ENCODE results near the gene LRFN5.
"Not testable (repeated sequence)": the region's sequence is repeated elsewhere in the genome, so short reads cannot be mapped to it uniquely, and the experiment has no call there.

LRFN5 gene

DNA sequence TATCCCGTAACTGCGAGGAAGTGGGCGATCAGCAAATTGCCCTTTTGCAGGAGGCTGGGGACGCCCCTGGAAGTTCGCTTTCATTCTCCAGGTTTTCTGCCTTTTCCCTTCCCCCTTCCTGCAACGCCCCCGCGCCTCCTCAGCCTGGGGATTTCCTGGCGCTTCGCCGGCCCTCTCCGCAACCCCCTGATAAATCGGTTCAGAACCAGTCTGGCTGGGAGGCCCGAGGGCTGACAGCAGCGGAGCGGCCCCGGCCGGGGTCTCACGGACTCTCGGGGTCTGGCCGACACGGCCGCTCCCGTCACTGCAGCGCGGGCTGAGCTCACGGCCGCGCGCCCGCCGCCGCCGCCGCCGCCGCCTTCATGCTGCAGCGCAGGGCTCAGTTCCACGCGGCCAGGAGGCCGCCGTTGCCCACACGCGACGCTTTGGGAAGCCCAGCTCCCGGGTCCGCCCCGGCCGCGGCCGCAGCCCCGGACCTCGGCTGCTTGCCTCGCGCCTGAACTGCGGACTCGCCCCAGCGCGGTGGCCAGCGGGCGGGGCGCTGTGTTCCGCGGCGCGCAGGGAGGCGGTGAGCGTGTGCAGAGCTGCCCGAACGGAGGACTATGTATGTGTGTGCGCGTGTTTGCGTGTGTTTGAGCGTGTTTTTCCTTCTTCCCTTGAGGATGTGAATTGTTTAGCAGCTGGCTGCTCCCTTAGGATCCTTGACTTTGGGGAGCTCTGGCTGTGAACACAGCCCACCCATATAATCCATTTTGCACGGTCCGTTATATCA is at the start of gene LRFN5:
TSS of gene LRFN5 (plus strand) at position 345 of the 772 bp plus-strand sequence.
- DNase-seq: no peak

DNA sequence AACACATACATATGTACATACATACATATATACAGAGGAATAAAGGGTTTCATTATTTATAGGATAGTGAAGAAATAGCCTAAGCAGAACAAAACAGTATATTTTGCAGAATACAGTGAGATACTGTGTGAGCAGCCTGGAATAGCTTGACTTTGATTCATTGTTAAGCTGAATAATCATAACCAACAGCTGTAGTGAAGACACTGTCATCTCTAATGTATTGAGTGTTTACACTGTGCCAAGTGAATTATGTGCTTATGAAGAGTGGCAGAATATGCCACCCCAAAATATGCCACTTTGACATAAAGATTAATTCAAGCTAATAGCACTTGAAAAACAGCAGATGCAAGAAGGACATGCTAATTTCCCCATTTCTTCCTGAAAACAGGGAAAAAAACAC is 48.2 kb upstream of the LRFN5 start:
- no peak for DNase-seq

DNA sequence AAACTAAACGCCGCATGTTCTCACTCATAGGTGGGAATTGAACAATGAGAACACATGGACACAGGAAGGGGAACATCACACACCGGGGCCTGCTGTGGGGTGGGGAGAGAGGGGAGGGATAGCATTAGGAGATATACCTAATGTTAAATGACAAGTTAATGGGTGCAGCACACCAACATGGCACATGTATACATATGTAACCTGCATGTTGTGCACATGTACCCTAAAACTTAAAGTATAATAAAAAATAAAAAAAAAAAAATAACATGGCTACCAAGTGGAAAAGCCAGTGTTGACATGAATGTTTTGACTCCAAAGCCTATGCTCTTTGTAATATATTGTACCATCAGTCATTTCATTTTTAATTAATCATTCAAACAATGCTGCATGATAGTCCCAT is 39.8 kb upstream of the LRFN5 start:
- not testable (repeated sequence) for DNase-seq

DNA sequence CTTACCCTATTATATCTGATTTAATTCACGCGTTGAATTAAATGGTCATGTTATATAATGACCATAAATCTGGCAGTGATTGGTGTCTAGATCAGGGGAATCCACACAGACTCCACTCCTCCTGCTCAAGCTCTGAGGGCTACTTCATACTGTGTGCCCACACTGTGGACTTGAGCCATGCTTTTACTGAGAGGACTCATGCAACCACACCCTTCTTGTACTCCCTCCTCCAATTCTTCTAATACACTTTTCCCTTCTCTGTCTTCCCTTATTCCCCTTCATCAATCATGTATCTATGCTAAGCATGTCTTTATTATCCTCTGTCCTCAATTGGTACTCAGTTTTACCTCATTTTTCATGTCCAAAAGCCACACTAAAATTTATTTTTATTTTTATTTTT is 37.7 kb upstream of the LRFN5 start:
- DNase-seq: no peak

DNA sequence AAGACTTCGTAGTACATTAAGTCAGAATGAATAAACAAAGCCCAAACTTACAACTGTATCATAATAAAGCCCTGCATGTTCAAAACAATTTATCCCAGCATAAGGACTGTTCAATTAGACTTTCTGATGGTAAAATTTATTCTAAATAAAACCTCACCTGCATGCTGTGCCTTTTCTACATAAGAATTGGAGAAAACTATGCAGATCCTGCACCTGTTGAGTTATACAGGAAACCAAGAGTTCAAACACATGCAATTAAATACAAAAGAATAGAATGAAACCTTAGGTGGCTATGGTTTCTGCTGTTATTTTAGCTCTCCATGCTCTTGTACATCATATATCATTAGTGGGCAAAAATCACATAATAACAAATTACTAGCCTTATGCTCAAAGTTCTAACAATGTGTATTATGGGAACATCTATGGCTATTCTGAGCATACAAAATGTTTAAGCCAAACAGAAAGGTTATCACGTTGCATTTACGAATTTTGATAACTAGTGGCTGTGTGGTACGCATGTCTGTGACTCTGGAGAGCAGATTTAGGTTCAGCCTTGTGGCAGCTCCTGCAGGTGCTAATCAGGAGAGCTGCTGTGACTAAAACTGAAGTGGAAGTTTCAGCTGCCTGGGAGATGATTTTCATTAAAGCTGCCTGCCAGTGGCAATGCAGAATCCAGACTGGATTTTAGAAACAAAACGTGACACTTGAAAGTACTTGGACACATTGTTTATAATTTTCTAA is 36.1 kb upstream of the LRFN5 start:
- no peak for DNase-seq

DNA sequence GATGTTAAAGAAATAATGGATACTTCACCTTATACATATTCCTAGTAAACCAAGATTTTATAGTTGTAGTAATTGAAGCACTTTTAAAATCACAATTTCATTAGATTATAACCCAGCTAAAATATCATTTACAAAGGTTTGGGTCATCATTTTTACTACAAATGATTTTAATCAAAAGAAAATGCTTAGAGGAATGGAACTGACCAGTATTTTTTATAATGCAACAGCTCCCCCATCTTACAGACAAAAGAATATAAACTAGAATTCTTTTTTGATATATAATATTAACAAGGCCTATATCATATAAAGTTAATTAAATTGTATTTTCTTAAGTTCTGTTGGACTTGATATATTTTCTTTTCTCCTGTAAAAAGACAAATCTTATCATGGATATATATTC is 20.4 kb upstream of the LRFN5 start:
- no peak for DNase-seq

DNA sequence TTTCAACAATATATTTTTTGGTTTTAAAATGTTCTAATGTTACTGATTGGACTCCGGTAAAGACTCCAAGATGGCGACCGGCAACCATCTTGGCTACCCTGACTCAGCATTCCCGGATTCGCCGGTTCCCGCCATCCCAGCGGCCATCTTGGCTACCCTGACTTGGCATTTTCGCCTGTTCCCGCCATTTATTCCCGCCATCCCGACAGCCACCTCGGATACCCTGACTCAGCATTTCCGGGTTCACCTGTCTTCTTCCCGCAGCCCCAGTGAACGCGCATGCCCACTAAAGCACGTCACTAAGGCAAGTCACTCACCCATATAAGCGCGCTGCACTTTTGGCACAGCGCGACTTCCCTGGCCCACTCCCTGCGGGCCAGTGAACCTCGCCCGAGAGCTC is 9.0 kb upstream of the LRFN5 start:
- DNase-seq: no peak

DNA sequence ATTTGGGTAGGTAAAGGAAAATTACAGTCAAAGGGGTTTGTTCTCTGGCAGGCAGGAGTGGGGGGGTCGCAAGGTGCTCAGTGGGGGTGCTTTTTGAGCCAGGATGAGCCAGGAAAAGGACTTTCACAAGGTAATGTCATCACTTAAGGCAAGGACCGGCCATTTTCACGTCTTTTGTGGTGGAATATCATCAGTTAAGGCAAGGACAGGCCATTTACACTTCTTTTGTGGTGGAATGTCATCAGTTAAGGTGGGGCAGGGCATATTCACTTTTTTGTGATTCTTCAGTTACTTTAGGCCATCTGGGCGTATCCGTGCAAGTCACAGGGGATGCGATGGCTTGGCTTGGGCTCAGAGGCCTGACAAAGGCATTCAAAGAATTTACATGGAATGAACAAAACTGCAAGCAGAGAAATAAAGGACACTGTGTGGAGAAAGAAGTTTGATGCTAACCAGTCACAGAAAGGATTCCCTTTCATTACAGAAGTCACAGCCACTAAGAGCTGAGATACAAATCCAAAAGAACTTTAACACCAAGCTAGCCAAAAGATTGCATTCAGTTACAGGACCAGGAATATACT is 6.8 kb upstream of the LRFN5 start:
- DNase-seq: not testable (repeated sequence)

DNA sequence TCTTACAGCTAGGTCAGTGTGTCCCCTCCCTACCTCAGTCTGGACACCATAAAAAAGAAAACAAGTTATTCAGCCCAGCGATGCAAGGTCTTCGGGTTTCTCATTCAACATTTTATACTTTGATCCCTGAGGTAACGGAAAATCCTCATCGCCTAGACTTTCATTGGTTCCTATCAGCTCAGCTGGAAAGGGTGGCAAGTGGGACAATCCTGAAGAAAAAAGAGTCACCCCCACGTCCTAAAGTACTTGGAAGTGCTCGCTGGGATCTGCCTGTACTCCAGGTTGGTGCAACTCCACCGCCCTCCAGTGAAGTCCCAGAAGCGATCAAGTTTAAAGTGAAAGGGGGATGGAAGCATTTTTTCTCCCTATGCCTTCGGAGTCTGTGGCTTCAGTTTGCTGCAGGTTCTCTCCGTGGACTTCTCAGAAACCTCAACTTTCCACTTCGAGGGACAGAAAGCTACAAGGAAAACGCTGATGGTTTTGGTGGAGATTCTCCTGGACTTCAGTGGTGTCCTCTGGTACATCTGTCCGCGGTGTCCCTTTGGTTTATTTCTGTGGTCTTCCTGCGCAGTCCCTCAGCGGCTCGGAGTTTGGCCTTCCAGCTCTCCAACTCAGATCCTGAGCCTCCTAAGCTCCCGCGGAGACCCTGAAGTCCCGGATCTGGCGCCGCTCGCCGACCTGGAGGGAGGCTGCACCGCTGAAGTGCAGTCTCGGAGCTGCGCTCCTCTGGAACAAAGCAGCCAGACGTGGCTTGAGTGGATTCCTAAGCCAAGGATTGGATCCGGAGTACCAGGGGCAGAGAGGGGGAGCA is 1.8 kb upstream of the LRFN5 start:
- DNase-seq: no peak

DNA sequence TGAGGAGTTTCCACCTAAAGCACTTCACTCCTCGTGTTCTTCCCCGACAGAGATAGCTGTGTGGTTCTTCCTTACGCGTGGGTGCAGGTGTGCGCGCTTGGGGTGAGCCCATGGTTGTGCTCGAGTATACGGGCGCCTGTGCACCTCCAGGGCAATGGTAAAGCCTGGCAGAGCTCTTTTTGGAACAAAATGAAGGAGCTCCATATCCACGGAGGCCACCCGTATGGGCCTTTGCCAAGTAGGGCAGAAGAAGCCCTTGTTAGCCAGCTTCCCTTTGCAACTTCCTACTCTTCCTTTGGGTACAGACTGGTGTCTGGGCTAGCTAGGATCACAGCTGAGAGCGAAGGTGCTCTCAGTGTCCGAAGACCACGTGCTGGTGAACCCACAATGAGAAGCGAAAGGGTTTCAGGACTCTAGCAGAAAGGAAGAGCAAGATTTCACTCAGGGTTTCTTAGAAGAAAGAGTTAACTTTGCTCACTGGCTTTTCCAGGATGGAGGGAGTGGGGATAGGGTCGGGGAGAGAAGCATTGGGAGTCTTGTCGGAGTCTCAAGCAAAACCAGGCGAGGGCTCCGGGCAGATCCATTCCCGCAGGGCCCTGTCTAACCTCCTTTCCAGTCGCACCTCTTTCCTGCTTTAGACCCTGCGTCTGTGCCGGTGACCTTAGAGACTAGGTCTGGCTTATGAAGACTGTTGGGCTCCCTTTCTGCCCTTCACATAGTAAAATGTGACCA is 960 bp upstream of the LRFN5 start:
- DNase-seq: no peak

DNA sequence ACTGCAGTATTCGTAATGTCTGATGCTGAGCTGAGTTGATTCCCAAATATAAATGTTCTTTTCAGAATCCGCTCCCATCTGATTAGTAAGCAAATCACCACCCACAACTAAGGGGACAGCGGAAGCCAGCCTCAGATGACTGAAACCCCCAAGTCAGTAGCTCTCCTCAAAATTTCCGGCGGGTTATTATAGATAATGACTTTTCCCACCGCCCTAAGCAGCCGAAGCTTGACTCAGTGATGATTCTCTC is 469 bp upstream of the LRFN5 start:
- DNase-seq: no peak

DNA sequence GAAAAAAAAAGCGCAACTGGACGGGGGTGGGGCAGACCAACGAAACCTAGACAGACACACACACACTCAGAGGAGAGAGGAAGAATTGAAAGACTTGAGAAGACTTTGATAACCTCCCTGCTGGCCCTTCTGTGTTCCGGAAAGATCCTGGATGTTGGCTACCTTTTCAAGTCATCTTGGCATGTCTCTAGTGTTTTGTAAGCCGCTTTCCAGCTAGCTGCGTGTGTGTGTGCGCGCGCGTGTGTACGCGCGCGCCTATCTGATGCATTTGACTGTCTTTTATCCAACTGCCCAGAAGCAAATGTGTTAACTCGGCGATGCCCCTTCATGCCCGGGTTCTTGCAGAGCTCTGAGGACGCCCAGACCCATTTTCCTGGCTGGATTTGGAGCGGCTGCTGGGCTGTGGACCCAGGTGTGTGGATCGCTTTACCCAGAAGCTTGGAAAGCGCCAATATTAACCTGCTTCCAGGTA is 664 bp downstream of the LRFN5 start:
- no peak for DNase-seq

DNA sequence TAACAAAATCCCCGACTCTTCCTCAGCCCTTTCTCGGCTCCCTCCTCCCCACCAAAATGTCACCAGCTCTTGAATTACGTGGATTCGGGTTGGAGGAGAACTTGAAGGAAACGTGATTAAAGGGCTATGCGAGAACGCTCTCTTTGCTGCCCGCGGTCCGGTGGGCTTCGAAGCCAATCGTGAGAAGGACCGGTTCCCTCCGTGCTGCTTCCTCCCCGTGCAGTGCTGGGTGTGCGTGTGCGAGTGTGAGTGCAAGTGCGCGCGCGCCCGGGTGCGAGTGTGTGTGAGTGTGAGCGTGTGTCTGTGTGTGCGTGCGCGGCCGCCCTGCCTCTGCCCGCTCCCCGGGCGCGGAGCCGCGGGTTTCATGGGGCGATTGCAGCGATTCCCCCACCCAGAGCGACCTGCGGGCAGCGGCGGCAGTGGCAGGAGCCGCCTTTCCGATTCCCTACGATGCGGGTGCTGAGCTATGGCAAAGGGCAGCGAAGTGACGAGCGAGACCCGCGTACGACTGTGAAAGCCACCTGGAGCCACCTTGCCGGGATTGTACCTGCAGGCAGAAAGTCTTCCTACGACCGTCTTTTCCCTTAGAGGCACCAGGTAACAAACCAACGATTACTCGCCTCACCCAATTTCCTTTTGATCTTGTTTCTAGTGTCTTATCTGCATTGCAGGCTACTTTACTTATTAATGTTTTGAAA is 1.4 kb downstream of the LRFN5 start:
- no peak for DNase-seq

DNA sequence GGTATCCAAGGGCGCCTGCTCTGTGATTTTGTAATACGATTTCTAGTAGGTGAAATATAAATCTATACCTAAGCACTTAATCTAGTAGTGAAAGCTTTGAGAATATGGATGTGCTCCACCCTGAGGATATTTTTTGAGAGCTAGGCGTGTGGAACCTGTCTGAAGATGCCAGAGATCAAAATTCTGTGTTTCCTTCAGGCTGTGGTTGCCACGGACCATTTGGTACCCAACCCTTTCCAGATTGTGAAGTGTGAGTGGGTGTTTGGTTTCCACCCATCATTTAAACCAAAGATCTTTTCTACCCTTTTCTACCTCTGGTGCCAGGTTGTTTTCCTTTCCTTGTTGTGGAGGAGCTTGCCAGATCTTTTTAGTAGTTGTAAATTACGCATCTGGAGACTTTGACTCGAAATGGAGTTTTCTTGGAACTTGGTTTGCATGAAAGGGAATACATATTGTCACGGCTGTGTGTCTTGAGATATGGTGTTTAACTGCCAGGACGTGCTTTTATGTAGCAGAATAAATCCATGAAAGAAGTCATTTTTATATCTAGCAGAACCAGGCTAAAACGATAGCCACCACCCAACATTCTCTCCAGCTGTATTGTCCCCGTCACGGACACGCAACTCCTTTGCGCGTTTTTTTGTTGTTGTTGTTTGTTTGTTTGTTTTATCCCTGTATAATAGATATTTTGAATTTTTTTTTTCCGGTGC is 2.2 kb downstream of the LRFN5 start:
- no peak for DNase-seq

DNA sequence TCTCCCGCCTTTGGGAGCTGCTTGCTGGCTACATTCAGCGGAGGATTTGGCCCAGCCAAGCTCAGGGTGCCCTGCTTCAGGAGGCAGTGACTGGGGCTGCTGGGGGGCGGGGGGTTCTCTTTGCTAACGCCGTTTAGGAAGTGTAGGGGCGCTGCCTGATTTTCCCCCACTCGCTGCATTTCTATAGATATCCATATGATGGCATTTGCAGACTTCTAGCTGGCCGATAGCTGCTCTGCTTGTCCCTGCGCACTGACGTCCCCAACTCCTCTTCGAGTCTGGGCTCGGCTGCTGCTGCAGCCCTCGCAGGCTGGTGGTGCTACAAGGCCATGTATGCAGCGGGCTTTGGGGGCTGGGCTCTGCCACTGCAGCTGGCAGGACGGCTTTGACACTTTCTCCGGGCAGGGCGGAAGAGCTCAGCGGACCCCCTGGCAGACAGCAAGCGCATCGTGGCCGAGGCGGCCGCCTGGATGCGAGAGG is 3.1 kb downstream of the LRFN5 start:
- DNase-seq: no peak

DNA sequence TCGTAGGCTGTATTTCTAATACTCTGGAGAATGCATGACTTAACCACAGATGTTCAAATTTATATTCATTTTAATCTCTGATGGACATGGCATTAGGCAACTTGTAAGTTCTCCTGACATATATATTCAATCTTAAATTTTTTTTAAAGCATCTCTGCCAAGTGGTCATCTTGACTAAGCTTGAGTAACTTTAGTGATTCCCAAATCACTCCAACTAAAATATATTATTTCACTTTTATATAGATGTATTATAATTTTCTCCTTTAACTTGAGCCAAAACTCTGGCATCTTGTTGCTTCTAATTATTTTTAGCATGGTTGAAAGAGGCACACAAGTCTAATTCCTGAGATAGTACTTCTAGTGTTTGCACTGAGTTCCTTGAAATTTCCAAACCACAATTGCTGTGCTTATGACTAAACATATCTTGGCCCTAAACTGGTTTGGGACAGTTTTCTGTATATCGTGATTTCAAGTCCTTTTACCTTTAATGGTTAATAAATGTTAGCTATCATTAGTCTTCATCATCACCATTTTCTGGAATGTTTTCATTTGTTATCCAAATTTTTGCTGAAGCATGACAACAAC is 8.4 kb downstream of the LRFN5 start:
- DNase-seq: no peak

DNA sequence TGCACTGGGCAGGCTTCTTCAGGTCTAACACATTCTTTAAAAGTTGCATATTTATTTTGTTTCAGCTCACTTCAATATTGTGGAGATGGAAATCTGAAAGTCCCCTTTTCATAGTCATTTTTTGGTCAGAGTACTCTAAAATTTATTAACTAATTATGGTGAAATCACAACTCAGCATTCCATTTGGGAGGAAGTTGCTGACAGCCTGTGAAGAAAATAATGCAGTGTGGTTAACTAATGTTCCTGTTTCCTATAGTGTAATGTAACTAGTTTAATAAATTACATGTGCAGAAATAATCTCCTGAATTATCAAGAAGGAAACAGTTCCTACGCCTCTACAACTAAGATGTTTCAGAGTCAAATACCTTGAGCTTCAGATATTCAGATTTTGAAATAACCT is 17.1 kb downstream of the LRFN5 start:
- DNase-seq: no peak

DNA sequence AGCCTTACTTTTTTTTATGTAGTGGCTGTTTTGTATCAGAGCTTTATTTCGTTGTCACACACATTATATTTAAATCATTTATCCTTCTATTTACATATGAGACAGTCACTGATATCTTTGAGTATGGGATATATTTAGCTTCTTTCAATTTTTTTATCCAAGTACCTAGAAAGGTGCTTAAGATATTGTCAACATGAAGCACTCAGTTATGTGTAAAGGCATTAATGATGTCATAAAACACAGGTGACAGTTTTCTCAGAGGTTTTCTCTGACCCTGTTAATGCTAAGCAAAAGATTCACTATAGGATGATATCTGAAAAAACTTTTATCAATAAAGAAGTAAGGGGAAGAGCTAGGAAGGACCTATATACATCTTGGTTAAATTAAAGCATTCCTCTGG is 23.2 kb downstream of the LRFN5 start:
- no peak for DNase-seq

DNA sequence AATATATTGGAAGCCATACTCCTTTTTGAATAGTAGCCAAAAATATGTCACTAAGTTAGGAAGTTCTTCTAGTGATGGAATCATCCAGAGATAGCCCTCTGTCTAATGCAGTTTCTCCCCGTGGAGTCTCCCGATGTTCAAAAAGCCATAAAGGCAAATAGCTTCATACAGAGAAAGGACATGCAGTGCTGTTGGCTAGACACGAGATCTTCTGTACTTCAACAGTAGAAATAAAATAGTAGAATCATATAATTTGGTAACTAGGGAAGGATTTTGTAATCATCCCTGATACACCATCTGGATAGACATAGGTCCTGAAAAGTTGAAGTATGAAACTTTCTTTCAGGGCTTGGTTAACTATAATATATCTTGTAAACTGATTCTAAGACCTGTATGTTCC is 27.6 kb downstream of the LRFN5 start:
- DNase-seq: no peak

DNA sequence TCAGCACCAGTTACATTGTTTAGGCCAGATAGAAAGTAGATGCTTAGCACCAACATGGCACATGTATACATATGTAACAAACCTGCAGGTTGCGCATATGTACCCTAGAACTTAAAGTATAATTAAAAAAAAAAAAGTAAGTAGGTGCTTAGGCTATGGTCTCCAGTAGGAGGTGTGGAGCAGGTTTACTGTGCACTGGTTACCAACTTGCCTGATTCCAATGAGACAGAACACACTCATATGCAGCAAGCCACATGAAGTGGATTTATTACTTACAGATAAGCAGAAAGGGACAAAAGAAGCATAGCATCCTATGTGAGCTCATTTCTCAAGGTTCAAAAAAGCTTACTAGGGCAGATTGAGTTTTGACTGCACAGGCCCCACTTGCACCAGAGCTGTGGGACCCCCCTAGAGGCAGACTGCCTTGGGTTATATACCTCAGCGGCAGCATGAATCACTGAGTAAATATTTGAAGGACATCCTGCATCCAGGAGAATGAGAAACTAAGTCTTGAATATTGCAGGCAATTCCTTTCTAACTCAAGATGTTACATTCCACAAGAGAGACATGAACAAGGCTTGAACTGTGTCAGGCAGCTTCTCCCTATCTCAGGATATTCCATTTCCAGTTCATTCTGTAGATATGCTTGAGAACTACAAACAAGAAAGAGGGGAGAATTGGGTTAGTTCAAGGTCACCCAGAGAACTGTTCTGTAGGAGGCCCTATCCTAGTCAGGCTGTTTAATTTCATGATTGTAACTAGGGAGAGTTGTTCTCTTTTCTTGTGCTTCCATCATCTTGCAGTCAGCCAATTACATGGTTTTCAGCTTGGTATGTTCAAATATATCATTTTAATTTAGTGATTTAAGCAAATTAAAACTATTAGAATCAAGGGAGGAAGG is 30.1 kb downstream of the LRFN5 start:
- DNase-seq: no peak
